ENCODE results near the gene SEPTIN8. TPM values are rescaled to one million over a fixed set of nuclear protein-coding genes. Genes with fewer than 3 reads are reported as not detected.

The SEPTIN8 gene
- total and polyA plus RNA-seq, 2 of the 8 experiments (the other 6 are each of a cell fraction or from before 2014, with no cell fraction given), result 21.2 to 33.0 TPM

DNA sequence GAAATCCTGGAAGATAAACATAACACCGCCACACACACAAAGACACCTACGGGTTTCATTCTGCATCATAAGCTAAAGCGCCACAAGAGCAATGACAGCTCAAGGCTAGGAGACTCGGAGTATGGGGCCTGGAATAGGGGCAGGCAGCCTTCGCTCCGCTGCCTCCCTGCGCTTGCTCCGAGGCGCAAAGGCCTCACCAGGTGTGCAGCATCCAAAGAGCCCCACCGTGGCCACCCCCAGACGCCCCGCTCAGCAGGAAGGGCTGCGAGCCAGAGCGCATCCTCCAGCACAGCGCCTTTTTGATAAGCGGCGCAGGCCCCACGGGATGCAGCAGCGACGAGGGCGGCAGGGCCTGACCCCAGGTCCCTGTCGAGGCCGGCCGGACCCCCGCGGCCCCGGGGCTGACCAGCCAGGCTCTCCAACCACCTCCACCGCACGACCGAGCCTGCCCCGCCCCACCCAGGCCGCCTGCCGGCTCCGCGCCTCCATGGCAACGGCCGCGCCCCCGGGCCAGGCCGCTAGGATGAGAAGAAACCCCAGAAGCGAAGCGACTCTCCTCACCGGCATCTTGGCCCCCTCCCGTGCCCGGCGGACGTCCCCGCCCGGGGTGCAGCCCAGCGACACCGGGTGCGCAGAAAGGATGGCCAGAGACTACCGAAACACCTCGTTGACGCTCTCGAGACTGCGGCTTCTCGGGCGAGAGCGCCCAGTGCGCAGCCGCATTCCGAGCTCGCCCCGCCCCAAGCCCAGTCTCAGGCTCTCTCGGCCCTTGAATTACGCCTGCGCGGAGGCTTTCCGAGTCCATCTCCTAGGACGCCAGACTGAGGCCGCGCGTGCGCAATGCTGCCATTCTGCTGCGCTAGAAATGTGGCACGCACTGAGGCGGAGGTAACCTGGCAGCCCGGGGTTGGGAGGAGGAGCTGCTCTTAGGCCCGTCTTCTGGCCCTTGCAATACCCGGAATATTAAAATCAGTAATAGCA lies 39.9 kb downstream of the SEPTIN8 start, which contains the start of gene KIF3A (continued):
- TF ChIP-seq CHD7 (IDR thresholded peaks at IDR 0.05; ENCODE audit: insufficient replicate concordance, low read length) (no peak), CBX5 (IDR thresholded peaks at IDR 0.05; ENCODE audit: low read depth, low read length) (no peak), CREB1 (IDR thresholded peaks at IDR 0.05) (no peak), MAFK (IDR thresholded peaks at IDR 0.05; ENCODE audit: low read depth, low read length) (no peak), KDM4A (IDR thresholded peaks at IDR 0.05; ENCODE audit: low read depth, low read length, severe bottlenecking) (peak; percentile 81), CTBP2 (IDR thresholded peaks at IDR 0.05; ENCODE audit: borderline replicate concordance, insufficient read depth, insufficient read length, low read length) (no peak), RFX5 (IDR thresholded peaks at IDR 0.05; ENCODE audit: borderline replicate concordance, low read depth, low read length) (no peak)
- TF ChIP-seq, protein P1, sequence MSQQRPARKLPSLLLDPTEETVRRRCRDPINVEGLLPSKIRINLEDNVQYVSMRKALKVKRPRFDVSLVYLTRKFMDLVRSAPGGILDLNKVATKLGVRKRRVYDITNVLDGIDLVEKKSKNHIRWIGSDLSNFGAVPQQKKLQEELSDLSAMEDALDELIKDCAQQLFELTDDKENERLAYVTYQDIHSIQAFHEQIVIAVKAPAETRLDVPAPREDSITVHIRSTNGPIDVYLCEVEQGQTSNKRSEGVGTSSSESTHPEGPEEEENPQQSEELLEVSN (IDR thresholded peaks at IDR 0.05), result peak; percentile 27; the same call in 1 of the 2 replicates

All from H1 (cell line).